Keratinocyte (primary cell): Measurements from ENCODE around the gene NAMPT. TPM values are rescaled to one million over a fixed set of nuclear protein-coding genes. Genes with fewer than 3 reads are reported as not detected.

Experiments
- DNase-seq: peaks from one replicate; pipeline ENCODE4 v3.0.0-alpha.2; 2011; ENCODE audit warnings: low read depth, missing footprints, low spot score
- FAIRE-seq: peaks from 2 replicates; lab custom pipeline; 2011; peaks lifted over from hg19 to GRCh38; lab: Jason Lieb, UNC
- H2AFZ ChIP-seq: 2 replicates; pipeline ENCODE4 v1.6.0; 2012; ENCODE audit warnings: low read length, control low read depth, inconsistent platforms; ENCODE audit not compliant: control insufficient read depth
- H3K27ac ChIP-seq: 2 replicates; pipeline ENCODE4 v1.5.1; 2011; ENCODE audit warnings: low read length; ENCODE audit not compliant: control insufficient read depth, insufficient read depth
- H3K27me3 ChIP-seq: 3 replicates; pipeline ENCODE4 v1.6.0; 2011; ENCODE audit warnings: low read length; ENCODE audit not compliant: control insufficient read depth, insufficient read depth; ENCODE audit errors: extremely low read depth
- H3K36me3 ChIP-seq, 2 experiments: 2 replicates in 1 of 2; 3 replicates in 1 of 2; pipeline ENCODE4 v1.5.1; 2011; ENCODE audit warnings: low read length in 2 of 2, mild to moderate bottlenecking in 1 of 2; ENCODE audit not compliant: control insufficient read depth in 2 of 2, insufficient read depth in 2 of 2; ENCODE audit errors: extremely low read depth in 1 of 2
- H3K4me1 ChIP-seq: 3 replicates; pipeline ENCODE4 v1.5.1; 2011; ENCODE audit warnings: low read length; ENCODE audit not compliant: control insufficient read depth, insufficient read depth; ENCODE audit errors: extremely low read depth
- H3K4me2 ChIP-seq: 3 replicates; pipeline ENCODE4 v1.6.0; 2011; ENCODE audit warnings: low read depth, low read length; ENCODE audit not compliant: control insufficient read depth, insufficient read depth; ENCODE audit errors: extremely low read depth
- H3K4me3 ChIP-seq, 3 experiments: fragments of 200-600 bp in 1 of 3; sonication (generic) in 1 of 3; 2 replicates in 2 of 3; 3 replicates in 1 of 3; pipeline ENCODE4 v1.5.1; 2011 to 2016; ENCODE audit warnings: low read length in 3 of 3, mild to moderate bottlenecking in 3 of 3, control low read depth in 2 of 3, inconsistent platforms in 1 of 3, low read depth in 1 of 3, mixed read lengths in 1 of 3, mixed run types in 1 of 3, moderate library complexity in 1 of 3; ENCODE audit not compliant: control insufficient read depth in 2 of 3, insufficient read depth in 2 of 3; ENCODE audit errors: extremely low read depth in 1 of 3
- H3K79me2 ChIP-seq: 2 replicates; pipeline ENCODE4 v1.6.0; 2012; ENCODE audit warnings: low read length; ENCODE audit not compliant: control insufficient read depth, insufficient read depth
- H3K9ac ChIP-seq: 3 replicates; pipeline ENCODE4 v1.6.0; 2011; ENCODE audit warnings: low read length; ENCODE audit not compliant: control insufficient read depth, insufficient read depth; ENCODE audit errors: extremely low read depth
- H3K9me1 ChIP-seq: 3 replicates; pipeline ENCODE4 v1.6.0; 2011; ENCODE audit warnings: low read length; ENCODE audit not compliant: control insufficient read depth, insufficient read depth; ENCODE audit errors: extremely low read depth
- H3K9me3 ChIP-seq: 2 replicates; pipeline ENCODE4 v1.5.1; 2012; ENCODE audit warnings: low read depth, low read length; ENCODE audit not compliant: control insufficient read depth
- H4K20me1 ChIP-seq: 3 replicates; pipeline ENCODE4 v1.6.0; 2011; ENCODE audit warnings: low read length; ENCODE audit not compliant: control insufficient read depth, insufficient read depth; ENCODE audit errors: extremely low read depth
- CTCF ChIP-seq, 3 experiments: IDR thresholded peaks in 1 of 3; conservative IDR thresholded peaks in 1 of 3; optimal IDR thresholded peaks in 1 of 3; 2 replicates in 2 of 3; 3 replicates in 1 of 3; pipeline versions ENCODE3 to v1.5.1; 2011; ENCODE audit warnings: low read length in 3 of 3, mild to moderate bottlenecking in 3 of 3, moderate library complexity in 2 of 3, control low read depth in 1 of 3, inconsistent platforms in 1 of 3; ENCODE audit not compliant: insufficient read depth in 2 of 3; ENCODE audit errors: extremely low read depth in 1 of 3
- EZH2 ChIP-seq: IDR thresholded peaks from one replicate; pipeline ENCODE4 v1.6.1; 2012; ENCODE audit warnings: inconsistent platforms, mild to moderate bottlenecking, low read length, moderate library complexity
- dilution Hi-C: fragments of 300-500 bp; cut with MboI; formaldehyde crosslinking; loops from one replicate; pipeline ENCODE4 v1.7.0; 2020; ENCODE audit warnings: low sequenced_read_pairs; ENCODE audit not compliant: extremely low pct_ligation_motif_present
- polyA plus RNA-seq, 5 experiments: library from polyadenylated mRNA; depleted of rRNA in 3 of 5; stranded (reverse) in 3 of 5; stranded (forward) in 1 of 5; unstranded in 1 of 5; fragments of >200 nt; gene quantifications; 1 replicate in 1 of 5; 2 replicates in 3 of 5; 3 replicates in 1 of 5; pipeline versions ENCODE4 v1.2.1 to v1.2.3, GENCODE V29; 2011 to 2012; ENCODE audit warnings: missing spikeins in 2 of 5, low read depth in 1 of 5, low replicate concordance in 1 of 5

The NAMPT gene
- polyA plus RNA-seq, 1 donor (not counting 4 experiments of a cell fraction or from before 2014, with no cell fraction given) = 94.2 TPM

GRCh38 chr7:106273009-106273668 lies 11.6 kb downstream of the NAMPT start:
- TF ChIP-seq CTCF (optimal IDR thresholded peaks at IDR 0.05 in 1 of 3, IDR thresholded peaks at IDR 0.05 in 1 of 3, conservative IDR thresholded peaks at IDR 0.05 in 1 of 3; ENCODE audit: extremely low read depth in 1 of 3, insufficient read depth in 2 of 3, low read length in 3 of 3) (no peak), EZH2 (no peak)
- no peak overlapping the region for H3K4me3 ChIP-seq

GRCh38 chr7:106270122-106270977 lies 14.4 kb downstream of the NAMPT start:
- no peak overlapping the region for H3K4me3 ChIP-seq
- H3K36me3 ChIP-seq = peaks cover 8 to 37% of the 10 kb centered on the region in 2 experiments

More at GRCh38 chr7:106273009-106273668, 11.6 kb downstream of the NAMPT start:
- Histone ChIP-seq H4K20me1 (no peaks in the 10 kb centered on the region), H2AFZ (no peak overlapping the region), H3K4me2 (no peak overlapping the region), H3K9ac (no peak overlapping the region), H3K9me1 (peaks cover 2% of the 10 kb centered on the region), H3K9me3 (no peaks in the 10 kb centered on the region), H3K36me3 (peaks cover 7 to 34% of the 10 kb centered on the region in 2 experiments), H3K27me3 (no peaks in the 10 kb centered on the region), H3K79me2 (peaks cover 32% of the 10 kb centered on the region), H3K4me1 (no peaks in the 10 kb centered on the region), H3K27ac (no peak overlapping the region)
- no peak for DNase-seq
- dilution Hi-C loops = no loop called here
- FAIRE-seq = no peak

More at GRCh38 chr7:106270122-106270977, 14.4 kb downstream of the NAMPT start:
- no peaks in the 10 kb centered on the region for H3K27me3 ChIP-seq
- no peak for TF ChIP-seq EZH2
- no peak for TF ChIP-seq CTCF (optimal IDR thresholded peaks at IDR 0.05 in 1 of 3, IDR thresholded peaks at IDR 0.05 in 1 of 3, conservative IDR thresholded peaks at IDR 0.05 in 1 of 3; ENCODE audit: extremely low read depth in 1 of 3, insufficient read depth in 2 of 3, low read length in 3 of 3)
- no peak overlapping the region for H2AFZ ChIP-seq
- H3K9me3 ChIP-seq = no peaks in the 10 kb centered on the region
- no peaks in the 10 kb centered on the region for H3K4me1 ChIP-seq
- H3K79me2 ChIP-seq = peaks cover 11% of the 10 kb centered on the region
- no peak for DNase-seq
- H3K27ac ChIP-seq = no peak overlapping the region
- H3K9ac ChIP-seq = no peak overlapping the region
- no peaks in the 10 kb centered on the region for H3K9me1 ChIP-seq
- H3K4me2 ChIP-seq = no peak overlapping the region
- dilution Hi-C loops = no loop called here
- no peaks in the 10 kb centered on the region for H4K20me1 ChIP-seq
- FAIRE-seq = peak; percentile 53
